Liver (tissue), 3 donors: ENCODE results near the gene TBC1D1.

Experiments
- CTCF ChIP-seq: fragments of 150-350 bp; IDR thresholded peaks from 2 replicates; pipeline ENCODE4 v1.5.1; 2017; ENCODE audit warnings: improper control_type of control experiment, low read depth, low read length; ENCODE audit not compliant: missing input control
- FOXA1 ChIP-seq: IDR thresholded peaks from 2 replicates; pipeline ENCODE4 v1.6.1; 2016; ENCODE audit warnings: antibody characterized with exemption
- GABPA ChIP-seq, 2 donors: IDR thresholded peaks in 1 of 2; conservative IDR thresholded peaks in 1 of 2; 2 replicates each; pipeline ENCODE4 v1.6.1; 2016; ENCODE audit warnings: antibody characterized with exemption in 2 of 2, mild to moderate bottlenecking in 1 of 2, moderate library complexity in 1 of 2
- HNF4A ChIP-seq, 2 donors: conservative IDR thresholded peaks; 2 replicates each; pipeline ENCODE4 v1.6.1; 2016; ENCODE audit warnings: antibody characterized with exemption in 2 of 2, mild to moderate bottlenecking in 2 of 2
- JUND ChIP-seq, 2 donors: IDR thresholded peaks; 2 replicates each; pipeline ENCODE4 v1.6.1; 2016; ENCODE audit warnings: antibody characterized with exemption in 2 of 2
- NR2F2 ChIP-seq: IDR thresholded peaks from 2 replicates; pipeline ENCODE4 v1.6.1; 2016; ENCODE audit warnings: antibody characterized with exemption
- RAD21 ChIP-seq, 2 donors: IDR thresholded peaks; 2 replicates each; pipeline ENCODE4 v1.6.1; 2016; ENCODE audit warnings: antibody characterized with exemption in 2 of 2, mild to moderate bottlenecking in 2 of 2
- REST ChIP-seq: IDR thresholded peaks from 2 replicates; pipeline ENCODE4 v1.6.1; 2016; ENCODE audit warnings: antibody characterized with exemption, mild to moderate bottlenecking
- RXRA ChIP-seq, 2 donors: IDR thresholded peaks; 2 replicates each; pipeline ENCODE4 v1.6.1; 2017 to 2018; ENCODE audit warnings: antibody characterized with exemption in 2 of 2, mild to moderate bottlenecking in 1 of 2
- SP1 ChIP-seq: IDR thresholded peaks from 2 replicates; pipeline ENCODE4 v1.6.1; 2018; ENCODE audit warnings: antibody characterized with exemption, mild to moderate bottlenecking
- TAF1 ChIP-seq: conservative IDR thresholded peaks from 2 replicates; pipeline ENCODE4 v1.6.1; 2016; ENCODE audit warnings: antibody characterized with exemption, mild to moderate bottlenecking
- YY1 ChIP-seq: IDR thresholded peaks from 2 replicates; pipeline ENCODE4 v1.6.1; 2016; ENCODE audit warnings: antibody characterized with exemption, mild to moderate bottlenecking
- donor health status: healthy.
- donor health status: healthy.

DNA sequence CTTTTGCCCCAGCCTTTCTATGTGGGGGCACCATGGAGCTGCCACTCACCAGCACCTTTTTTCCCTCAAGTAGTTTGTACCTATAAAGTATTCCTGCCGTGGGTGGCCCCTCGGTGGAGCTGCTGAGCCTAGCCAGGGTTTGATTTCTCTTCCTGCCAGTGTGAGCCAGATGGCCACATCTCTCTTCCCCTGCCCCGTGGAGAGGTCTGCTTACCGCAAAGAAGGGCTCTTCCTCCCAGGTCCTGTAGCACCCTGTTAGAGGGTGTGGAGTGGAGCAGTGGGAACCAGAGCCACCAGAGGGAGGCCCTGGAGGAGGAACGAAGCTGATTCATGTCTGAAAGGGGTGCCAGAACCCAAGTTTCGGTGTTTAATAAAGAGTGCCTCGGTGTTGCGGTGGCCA, 164.7 kb downstream of the TBC1D1 start:
- no peak for TF ChIP-seq CTCF
- no peak for TF ChIP-seq SP1
- no peak for TF ChIP-seq GABPA (IDR thresholded peaks at IDR 0.05 in 1 of 2, conservative IDR thresholded peaks at IDR 0.05 in 1 of 2)
- no peak for TF ChIP-seq JUND (IDR thresholded peaks at IDR 0.05)
- no peak for TF ChIP-seq TAF1
- TF ChIP-seq RAD21 (IDR thresholded peaks at IDR 0.05) = no peak
- TF ChIP-seq HNF4A (conservative IDR thresholded peaks at IDR 0.05) = no peak
- TF ChIP-seq FOXA1 = no peak
- TF ChIP-seq RXRA (IDR thresholded peaks at IDR 0.05) = no peak
- no peak for TF ChIP-seq NR2F2
- TF ChIP-seq REST = no peak
- no peak for TF ChIP-seq YY1
